Measurements from ENCODE around the gene MRPL9.

MRPL9 gene

DNA sequence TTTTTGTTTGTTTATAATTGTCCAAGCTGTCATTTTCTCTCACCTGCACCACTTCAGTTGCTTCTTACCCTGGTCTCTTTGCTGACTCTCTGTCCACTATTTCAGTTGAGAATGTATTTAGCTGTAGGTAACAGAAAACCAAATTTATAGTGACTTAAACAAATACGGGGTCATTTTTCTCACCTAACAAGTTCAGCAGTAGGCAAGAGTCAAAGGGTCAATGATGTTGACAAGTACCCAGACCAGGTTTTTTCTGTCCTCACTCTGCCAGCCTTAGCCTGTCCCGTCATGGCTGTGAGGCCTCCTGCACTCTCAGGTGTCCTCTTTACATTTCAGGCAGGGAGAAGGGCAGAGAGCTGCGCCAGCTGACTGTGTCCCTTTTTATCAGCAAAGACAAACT is 30.2 kb downstream of the MRPL9 start:
- no peak for DNase-seq (ENCODE audit: low read depth)

- no peak for DNase-seq (ENCODE audit: low read depth)
Observed at GRCh38 chr1:151729966-151730291, 33.4 kb downstream of the MRPL9 start.

GRCh38 chr1:151729157-151729965 is 33.9 kb downstream of the MRPL9 start:
- DNase-seq (ENCODE audit: low read depth): no peak

DNA sequence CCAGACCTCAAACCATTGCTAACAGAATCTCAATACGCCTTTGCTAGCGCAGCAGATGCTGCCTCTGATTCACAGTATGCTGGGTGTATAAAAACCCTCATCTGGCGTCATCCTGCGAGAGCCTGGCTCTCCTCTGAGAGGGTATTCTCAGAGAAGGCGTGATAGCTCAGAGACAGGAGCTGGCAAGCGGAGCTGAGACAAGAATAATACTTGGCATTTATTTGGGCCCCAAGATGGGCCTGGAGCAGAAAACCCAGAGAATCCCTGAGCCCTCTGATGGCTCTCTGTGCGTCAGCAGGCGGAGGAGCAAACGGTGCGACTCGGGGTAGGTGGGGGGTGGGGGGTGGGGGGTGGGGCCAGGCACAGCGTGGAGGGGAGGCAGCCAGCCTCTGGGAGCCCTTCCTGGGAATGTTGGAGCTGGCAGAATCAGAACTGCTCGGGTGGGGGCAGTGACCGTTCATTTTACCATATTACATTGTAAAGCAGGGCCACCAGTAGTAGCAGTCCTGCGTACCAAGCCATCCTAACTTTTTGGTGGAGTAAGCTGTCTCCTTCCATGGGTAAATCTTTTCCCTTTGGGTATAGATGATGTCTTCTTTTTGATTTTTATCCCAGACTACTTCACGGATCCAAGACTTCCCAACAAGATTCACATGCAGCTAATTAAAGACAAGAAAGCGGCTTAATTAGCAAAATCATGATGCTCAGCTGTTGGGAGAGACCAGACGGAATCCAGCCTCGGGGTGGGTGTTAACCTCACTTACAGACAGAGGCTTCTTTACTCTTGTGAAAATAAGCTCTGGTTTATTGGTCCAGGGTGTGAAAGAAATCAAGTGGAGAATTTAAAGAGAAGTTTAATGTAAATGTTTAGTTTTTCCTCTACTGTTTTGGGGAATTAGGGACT is 34.9 kb downstream of the MRPL9 start:
- DNase-seq (ENCODE audit: low read depth): no peak

DNA sequence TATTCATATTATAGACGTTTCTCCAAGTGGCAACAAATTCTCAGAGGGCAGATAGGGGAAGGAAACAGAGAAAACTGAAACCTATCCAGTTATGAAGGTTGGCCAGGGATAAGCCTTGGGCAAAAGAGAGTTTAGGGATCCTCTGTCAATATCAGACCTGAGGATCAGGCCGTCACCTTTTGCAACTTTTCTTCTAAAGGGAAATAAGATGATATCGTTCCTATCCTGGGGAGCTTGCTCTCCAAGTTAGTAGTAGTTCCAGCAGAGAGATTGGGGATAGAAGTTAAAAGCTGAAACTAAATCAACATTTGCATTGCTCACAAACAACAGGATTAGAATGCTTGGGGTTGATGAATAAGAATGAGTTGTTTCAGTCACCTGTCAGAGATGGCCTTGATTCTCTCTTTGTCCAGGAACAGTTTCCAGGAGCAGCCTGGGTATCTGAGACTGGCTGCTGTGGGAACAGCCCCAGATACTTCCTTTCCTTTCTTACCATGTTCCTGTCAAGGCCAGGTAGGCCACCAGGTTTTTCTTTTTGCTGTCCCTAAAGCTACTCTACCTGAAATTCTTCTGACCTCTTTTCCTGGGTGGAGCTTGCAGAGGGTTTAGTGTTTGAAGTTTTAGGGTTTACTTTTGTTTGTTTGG is 39.4 kb downstream of the MRPL9 start:
- no peak for DNase-seq (ENCODE audit: low read depth)

GRCh38 chr1:151721788-151722510 is 41.3 kb downstream of the MRPL9 start:
- DNase-seq (ENCODE audit: low read depth): no peak

DNA sequence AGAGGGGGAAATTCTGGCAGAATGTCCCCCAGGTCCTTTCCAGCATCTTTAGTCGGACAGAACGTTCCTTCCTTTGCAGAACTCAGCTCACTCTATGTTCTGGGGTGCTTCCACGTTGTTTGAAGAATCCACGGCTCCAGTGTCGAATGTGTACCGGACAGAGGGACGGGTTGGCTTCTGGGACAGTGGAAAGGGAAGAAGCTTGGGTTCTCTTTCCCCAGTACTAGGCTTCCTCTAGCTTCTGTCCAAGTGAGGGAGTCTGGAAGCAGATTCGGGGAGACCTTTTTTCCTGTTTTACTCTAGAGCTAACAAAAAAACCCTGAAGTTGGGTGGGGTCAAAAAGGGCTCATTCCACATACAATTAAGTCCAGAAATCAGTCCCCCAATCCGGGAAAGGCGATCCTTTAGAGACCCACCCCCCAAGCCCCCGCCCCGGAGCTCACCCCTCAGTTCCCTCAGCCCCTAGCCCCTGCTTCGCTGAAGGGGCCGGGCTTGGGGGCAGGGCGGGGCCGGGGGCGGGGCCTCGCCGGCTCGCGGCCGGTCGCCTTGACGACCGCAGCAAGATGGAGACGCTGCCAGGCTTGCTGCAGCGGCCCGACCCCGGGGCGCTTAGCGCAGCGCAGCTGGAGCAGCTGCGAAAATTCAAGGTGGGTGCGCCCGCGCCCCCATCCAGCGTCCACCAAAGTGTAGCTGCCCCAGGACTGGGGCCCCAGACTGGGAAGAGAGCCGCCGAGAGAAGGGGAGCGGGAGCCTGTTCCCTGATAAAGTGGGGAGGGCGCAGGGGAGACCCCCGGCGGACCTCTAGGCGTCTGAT is 42.1 kb downstream of the MRPL9 start, which contains the start of gene RIIAD1:
RIIAD1 (plus strand) TSS at position 549 of the 814 bp plus-strand sequence; CDS start at position 564, 15 bp downstream.
- peak; percentile 14 for DNase-seq (ENCODE audit: low read depth)

DNA sequence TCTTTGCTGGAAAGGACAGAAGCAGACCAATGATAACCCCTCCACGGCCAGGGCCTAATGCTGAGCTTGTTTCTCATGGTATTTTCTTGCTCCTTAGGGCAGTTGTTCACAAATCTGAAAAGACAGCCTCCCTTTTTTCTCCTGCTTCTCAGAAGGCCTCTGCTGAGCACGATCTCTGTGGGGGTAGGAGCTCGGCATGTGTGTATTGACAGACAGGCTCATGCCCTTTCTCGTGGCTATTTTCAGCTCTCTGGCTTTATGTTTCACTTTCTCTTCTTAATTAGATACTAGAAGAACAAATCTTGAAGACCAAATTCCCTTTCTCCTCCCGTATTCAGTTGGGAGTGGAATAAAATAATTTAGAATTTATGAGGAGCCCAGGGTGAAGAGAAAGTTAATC is 42.7 kb downstream of the MRPL9 start:
- no peak for DNase-seq (ENCODE audit: low read depth)

GRCh38 chr1:151720125-151720524 is 43.2 kb downstream of the MRPL9 start:
- no peak for DNase-seq (ENCODE audit: low read depth)

GRCh38 chr1:151718666-151719065 is 44.6 kb downstream of the MRPL9 start:
- DNase-seq (ENCODE audit: low read depth): no peak

- DNase-seq (ENCODE audit: low read depth): no peak
Observed at GRCh38 chr1:151718011-151718431, 45.3 kb downstream of the MRPL9 start.

DNA sequence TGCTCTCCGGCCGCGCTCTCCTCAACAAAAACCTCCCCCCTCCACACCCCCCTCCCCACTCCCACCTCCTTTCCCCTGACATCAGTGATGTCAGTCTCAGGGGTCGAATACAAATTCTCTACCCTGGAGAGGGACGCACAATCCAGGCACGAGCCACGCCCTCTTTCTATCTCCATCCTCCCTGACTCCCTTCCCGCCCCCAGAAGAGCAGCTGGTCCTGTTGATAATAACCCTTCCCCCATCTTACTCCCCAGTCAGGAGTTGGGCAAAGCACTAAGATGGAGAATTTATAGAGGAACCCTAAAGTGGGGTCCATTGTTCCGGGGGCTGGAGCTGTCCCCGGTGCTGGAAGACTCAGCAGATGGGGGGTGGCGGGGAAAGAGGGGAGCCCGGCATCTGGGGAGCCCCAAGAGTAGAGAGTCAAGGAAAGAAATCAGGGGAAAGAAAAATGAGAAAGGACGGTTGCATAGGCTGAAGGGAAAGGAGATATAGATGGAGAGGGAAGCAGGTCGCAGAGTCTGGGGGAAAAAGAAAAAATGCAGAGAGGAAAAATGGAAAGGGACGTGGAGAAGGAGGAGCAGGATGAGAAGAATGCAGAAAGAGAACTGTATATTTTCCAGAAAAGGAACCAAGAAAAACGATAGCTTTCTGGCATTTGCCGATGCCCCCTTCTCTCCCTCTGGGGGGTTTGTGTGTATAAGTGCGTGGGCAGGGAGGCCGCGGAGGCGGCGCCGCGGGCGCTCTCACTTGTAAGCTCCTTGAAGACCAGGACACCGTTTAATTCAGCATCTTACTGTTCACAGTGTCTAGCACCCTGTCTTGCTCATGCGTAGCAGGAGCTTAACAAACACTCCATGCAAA is 46.3 kb downstream of the MRPL9 start, which contains the start of gene CELF3:
CELF3 (minus strand) TSS at position 33 of the 861 bp plus-strand sequence. CDS start 783 bp downstream, outside the sequence.
- DNase-seq (ENCODE audit: low read depth): no peak

DNA sequence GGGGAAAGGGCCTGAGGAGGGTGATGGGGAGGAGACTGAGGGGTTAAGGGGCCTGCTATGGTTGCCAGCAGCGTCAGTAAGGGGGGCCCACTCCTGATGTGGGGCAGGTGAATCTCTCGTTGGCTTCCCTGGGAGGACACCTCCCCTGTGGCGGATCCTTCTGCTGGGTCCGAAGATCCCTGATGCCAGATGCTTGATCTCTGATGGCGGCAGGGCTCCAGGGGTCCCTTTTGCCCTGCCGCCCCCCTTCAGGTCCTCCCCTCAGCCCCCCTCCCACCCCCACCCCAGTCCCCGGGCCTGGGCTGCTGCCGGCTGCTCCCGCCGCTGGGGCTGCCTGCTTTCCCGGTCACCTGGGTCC is 46.9 kb downstream of the MRPL9 start:
- no peak for DNase-seq (ENCODE audit: low read depth)

- no peak for DNase-seq (ENCODE audit: low read depth)
Observed at GRCh38 chr1:151715726-151716404, 47.4 kb downstream of the MRPL9 start.

- DNase-seq (ENCODE audit: low read depth): no peak
Observed at GRCh38 chr1:151714820-151715725, 48.2 kb downstream of the MRPL9 start.

DNA sequence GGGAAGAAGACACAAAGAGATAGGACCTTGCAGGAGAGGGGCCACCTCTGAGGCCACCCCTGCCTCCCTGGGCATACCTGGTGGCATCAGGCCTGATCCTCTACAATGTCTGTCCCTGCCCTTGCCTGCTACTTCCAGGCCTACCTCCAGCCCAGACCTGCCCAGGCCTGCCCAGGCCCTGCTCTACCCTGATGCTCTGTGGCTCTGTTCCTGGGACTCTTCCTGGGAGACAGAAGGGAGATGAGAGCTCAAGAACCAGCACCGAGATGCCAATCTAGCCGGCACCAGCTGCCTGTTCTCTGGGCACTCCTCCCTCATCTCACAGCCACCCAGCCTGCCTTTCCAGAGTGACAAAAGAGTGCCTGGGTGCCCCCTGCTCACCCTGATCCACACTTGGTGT is 49.4 kb downstream of the MRPL9 start:
- no peak for DNase-seq (ENCODE audit: low read depth)

DNA sequence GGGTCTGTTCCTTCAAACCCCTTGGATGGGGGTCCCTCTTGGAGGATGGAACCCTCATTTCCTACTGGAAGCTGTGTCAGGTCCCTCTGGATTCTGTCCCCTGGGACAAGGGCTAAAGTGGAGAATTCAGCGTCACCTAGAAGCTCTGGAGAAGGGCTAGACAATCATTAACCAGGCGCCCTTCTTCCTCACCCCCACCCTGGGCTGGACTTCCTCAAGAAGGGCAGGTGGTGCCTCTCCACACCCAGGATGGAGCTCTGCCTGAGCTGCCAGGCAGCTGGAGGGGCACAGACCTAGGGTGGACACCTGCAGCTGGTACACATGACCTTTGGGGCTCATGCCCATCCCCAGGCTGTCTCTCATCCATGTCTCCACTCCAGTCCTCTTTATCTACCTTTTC is 50.3 kb downstream of the MRPL9 start:
- no peak for DNase-seq (ENCODE audit: low read depth)

DNA sequence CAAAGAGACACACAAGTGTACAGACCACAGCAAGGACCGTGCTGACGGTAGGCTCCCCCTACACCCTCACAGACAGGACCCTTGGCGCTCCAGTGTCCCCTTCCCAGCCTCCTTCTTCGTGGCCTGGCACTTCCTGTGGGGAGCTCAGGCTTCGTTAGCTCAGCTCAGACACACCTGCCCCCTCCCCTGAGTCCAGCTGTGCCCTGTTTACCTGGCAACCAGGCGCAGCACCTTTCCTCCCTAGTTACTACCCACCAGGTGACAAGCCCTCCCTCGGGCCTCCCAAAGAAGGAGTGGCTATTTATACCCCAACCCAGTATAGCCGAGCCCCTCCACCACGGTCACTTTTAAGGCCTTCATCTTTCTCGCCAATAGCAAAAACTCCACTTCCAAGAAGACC is 51.3 kb downstream of the MRPL9 start:
- DNase-seq (ENCODE audit: low read depth): no peak
